Fibroblast of the conjunctiva (primary cell): ENCODE data around the gene NDRG4.

ENCODE experiments used
- DNase-seq: peaks from one replicate; pipeline ENCODE4 v3.0.0-alpha.2; 2010; ENCODE audit warnings: low read depth

NDRG4 gene

DNA sequence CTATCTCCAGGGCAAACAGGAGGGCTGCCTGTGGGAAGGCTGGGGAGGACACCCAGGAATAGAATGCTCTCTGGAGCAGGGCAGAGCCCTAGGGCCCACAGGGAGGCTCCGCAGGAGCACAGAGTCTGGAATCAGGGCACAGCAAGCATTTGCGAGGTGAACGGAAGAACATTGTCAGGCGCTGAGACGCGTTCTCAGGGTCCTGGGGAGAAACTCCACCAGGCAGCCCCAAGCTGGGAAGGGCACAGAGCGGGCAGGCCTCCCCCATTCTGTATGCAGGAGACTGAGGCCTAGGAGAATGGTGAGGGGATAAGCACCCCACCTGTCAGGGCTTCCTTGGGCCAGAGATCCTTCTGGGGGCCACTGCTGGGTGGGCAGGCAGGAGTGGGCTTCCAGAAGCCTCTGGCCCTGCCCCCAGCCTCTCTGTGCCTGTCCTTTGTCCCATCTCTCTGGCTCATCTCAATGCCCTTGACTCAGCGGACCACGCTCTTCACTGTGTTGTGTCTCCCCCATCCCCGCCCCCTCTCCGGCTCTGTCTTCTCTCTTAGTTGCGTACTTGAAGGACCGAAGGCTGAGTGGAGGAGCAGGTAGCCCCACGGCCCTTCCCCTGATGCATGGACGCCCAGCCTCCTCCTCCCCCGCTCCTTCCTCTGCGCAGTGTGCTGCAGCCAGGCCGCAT, 10.3 kb downstream of the NDRG4 start:
- no peak for DNase-seq

DNA sequence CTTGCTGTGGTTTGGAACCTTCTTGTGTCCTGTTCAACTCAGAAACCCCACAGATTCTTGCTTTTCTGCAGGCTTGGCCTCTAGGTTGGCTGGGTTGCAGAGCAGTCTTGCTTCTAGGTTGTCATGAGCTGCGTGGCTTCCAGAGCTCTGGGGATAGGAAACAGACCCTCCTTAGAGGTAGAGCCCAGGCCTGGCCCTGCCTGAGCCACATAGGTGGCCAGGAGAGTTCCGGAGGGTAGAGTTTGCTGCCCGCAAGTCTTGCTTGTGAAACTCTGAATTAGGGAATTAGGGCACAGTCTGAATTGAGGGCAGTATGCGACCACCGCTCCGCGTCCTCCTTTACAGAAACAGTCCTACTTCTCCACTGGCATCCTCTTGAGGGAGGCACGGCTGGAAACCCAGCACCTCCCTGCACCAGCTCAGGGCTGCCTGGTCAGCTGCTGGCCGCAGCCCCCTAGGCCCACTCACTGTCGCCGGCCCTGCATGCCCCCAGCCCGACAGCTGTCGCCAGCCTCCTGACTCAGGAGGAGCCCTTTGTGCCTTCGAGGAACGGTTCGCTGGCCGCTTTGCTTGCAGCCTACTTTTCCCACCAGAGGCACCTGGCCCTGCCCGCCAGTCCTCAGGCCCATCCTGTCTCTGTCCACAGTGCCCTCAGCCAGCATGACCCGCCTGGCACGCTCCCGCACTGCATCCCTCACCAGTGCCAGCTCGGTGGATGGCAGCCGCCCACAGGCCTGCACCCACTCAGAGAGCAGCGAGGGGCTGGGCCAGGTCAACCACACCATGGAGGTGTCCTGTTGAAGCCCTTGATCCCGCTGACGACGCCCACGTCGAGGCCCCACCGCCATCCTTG, 11.1 kb downstream of the NDRG4 start:
- DNase-seq, result no peak

DNA sequence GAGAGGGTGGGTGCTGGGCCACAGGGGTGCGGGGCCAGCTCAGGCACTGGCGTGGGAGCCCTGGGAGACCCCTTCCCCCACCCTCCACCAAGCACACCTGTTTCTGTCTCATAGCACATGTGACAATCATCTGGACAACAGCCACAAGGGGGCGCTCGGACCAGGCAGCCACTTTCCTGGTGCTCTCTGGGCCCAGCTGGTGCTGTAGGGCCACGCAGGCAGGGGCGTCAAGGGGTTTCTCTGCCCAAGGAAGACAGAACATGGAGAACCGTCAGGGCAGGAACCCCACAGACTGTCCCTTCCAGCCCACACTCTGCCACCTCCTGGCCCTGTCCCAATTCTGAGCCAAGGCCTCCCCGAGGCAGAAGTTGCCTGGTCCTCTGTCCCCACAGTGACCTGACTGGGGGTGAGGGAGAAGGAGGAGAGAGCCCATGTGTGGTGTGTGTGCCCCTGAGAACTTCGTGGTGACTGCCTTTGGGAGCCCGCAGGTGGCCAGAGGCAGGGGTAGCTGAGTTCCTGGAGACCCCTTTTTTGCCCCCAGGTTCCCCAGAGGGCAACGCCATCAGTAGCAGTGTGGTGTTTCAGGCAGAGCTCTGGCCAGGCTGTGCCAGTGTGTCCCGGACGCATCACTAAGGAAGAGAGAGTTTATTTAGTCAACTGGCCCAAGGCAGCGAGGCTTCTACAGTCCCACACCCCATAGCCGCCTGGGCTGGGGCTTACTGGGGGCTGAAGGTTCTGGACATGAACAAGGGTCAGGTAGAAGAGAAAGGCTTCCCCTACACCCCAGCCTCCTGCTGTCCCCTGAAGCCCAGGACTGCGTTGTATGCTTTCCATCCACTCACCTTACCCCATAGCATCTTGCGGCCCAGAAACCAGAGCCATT, 12.2 kb downstream of the NDRG4 start:
- DNase-seq, result peak; percentile 18

DNA sequence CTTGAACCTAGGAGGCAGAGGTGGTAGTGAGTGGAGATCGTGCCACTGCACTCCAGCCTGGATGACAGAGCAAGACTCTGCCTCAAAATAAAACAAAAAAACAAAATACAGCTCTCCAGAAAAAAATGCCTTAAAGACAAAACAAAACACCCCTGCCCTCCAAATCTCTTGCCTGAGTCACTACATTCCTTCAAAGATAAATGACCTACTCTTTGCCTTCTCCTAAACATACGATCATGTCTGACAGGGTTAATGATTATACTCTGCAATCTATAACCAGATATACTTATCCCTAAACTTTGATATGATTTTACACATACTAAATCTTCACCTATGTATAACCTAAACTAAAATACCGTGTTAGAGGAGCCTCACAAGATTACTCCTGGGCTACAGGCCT, 13.9 kb downstream of the NDRG4 start:
- no peak for DNase-seq

DNA sequence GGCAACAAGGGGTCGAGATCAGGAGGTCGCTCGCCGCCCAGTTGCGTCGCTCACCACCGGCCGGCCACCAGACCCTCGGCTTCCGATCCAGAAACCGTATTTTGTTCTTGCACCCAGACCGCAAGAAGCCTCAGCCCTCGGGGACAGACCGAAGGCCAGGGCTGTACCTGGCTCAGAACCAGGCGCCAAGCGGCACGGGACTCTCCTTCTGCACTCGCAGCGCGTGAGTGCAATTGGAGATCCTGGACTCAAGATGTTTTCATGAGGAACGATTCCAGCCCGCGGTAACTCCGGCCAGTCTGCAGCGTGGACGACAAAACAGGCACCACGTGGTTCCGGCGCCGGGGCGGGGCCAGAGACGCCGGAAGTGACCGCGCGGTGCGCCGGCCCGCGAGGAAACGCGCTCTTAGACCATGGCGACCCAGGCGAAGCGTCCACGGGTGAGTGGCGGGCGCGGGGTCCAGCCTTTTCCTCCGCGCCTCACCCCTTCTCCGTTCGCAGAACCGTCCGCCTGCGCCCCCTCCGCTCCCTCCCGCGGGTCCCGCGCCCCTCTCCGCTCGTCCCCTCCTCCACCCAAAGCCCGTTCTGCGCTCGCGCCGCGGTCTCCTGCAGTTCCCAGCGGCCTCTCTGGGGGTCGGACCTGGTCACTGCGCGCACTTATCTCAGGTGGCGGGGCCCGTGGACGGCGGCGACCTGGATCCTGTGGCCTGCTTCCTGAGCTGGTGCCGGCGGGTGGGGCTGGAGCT, 15.4 kb downstream of the NDRG4 start, which contains the start of gene SETD6:
TSS of gene SETD6 (plus strand) at position 393 of the 746 bp plus-strand sequence. CDS start at position 414, 21 bp downstream.
- DNase-seq, result peak; percentile 71

DNA sequence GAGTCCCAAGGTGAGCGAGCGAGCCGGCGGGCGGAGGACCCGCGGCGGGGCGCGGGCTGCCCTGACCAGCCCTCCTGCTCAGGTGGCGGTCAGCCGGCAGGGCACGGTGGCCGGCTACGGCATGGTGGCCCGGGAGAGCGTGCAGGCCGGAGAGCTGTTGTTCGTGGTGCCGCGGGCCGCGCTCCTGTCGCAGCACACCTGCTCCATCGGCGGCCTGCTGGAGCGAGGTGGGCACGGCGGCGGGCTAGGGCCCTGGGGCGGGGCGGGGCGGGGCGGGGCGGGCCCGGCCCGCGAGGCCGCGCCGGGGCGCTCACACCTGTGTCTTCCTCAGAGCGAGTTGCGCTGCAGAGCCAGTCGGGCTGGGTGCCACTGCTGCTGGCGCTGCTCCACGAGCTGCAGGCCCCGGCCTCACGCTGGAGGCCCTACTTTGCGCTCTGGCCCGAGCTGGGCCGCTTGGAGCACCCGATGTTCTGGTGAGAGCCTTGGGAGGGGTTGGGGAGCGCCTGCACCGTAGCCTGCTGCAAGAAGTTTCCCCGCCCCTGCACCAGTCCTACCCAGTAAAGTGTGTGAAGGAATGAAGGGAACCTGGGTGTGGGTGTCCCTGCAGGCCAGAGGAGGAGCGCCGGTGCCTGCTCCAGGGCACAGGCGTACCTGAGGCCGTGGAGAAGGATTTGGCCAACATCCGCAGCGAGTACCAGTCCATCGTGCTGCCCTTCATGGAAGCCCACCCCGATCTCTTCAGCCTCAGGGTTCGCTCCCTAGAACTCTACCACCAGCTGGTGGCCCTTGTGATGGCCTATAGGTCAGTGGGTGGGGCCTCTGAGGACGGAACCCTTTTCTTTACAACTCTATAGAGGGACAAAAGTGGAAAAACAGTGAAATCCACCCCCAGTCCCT, 16.2 kb downstream of the NDRG4 start:
- DNase-seq, result no peak

DNA sequence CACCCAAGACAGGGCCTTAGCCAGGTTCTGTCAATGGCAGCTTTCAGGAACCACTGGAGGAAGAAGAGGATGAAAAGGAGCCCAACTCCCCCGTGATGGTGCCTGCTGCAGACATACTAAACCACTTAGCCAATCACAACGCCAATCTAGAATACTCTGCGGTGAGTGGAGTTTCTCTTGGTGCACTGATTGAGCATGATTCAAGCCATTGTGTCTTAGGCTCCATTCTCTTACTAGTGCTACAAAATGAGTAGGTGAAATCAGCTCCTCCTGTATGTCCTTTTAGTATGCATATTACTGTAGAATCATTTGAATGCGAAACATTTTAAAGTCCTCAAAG, 16.8 kb downstream of the NDRG4 start:
- no peak for DNase-seq

DNA sequence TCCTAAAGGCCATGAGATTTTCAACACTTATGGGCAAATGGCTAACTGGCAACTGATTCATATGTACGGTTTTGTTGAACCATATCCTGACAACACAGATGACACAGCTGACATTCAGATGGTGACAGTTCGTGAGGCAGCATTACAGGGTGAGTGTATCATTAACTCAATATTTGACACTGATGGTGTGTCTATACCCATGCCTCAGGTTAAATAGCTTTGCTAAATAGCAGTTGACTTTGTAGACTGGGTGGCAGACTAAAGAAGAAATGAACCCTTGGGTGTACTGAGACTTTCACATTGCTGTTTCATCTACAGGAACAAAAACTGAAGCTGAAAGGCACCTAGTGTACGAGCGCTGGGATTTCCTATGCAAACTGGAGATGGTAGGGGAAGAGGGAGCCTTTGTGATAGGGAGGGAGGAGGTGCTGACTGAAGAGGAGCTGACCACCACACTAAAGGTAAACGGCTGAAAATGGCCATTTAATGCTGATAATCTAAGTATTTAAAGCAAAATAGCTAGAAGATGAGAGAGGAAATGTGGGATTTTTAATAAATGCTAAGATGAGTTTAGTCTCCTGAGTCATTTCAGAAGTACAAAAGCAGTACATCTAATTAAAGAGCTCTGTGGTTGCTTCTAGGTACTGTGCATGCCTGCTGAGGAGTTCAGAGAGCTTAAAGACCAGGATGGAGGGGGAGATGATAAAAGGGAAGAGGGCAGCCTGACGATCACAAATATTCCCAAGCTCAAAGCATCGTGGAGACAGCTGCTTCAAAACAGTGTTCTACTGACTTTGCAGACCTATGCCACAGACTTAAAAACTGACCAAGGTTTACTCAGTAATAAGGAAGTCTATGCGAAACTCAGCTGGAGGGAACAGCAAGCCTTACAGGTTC, 18.4 kb downstream of the NDRG4 start:
- no peak for DNase-seq

DNA sequence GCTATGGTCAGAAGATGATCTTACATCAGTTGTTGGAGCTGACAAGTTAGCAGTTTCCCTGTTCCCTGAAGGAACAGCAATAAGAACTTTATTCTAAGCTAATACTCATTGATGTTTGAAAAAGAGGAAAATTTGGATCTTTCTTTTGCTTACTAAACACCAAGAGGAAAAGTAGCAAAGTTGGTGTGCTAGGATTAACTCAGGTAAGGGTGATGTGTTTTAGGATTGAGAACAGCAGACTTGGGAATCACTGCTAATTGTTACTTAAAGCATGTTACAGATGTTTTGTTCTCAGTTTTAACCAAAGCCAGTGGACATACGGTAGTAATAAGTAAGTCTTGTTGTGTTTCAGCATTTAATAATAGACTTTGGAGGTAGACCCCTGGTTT, 19.0 kb downstream of the NDRG4 start:
- DNase-seq, result no peak

DNA sequence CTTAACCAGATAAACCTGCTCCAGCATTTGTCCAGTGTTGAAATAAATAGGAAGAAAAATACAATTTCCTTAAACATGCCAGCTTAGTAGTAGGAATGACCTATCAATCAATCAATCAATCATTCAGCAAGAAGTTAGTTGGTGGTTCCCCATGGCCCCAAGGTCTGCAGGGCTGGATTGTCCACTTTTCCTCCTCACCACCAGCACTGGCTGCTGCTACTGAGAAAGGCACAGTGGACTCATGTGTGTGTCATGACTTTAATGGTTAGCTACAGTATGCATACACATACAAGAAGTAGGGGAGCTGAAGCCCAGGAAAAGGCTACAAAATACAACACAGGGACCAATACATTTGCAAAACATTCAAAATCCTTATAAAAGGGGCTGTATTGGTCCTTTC, 19.8 kb downstream of the NDRG4 start:
- no peak for DNase-seq

DNA sequence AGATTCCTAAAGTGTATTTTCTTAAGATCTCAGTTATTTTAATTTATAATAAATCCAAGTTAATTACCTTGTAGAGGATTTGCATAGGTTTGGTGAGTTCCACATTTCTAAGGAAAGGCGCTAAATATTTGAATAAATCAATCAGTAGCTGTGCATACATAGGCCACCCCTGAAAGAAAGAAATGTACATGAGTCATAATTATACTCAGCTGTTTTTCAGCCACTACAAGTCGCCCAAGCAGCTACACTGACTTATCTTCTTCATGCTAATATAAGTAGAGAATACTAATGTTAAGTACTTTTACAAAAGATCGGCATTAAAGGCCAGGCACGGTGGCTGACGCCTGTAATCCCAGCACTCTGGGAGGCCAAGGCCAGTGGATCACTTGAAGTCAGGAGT, 30.2 kb downstream of the NDRG4 start:
- DNase-seq, result no peak

DNA sequence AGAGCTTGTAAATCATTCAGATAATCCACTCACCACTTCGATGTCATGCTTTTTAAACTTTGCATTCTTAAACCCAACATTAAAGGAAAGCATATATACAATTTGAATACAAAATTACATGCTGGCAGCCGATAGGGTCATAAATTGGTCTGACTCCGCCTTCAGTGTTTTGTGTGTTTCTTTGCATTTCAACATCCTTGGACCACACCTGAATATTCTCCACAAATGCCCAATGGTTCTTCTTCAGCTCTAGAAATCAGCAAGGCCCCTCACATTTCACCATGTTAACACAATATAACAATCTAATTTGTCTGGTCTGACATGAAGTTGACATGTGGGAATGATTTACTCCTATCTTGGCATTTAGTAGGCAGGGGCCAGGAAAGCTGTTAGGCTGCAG, 32.5 kb downstream of the NDRG4 start:
- no peak for DNase-seq

DNA sequence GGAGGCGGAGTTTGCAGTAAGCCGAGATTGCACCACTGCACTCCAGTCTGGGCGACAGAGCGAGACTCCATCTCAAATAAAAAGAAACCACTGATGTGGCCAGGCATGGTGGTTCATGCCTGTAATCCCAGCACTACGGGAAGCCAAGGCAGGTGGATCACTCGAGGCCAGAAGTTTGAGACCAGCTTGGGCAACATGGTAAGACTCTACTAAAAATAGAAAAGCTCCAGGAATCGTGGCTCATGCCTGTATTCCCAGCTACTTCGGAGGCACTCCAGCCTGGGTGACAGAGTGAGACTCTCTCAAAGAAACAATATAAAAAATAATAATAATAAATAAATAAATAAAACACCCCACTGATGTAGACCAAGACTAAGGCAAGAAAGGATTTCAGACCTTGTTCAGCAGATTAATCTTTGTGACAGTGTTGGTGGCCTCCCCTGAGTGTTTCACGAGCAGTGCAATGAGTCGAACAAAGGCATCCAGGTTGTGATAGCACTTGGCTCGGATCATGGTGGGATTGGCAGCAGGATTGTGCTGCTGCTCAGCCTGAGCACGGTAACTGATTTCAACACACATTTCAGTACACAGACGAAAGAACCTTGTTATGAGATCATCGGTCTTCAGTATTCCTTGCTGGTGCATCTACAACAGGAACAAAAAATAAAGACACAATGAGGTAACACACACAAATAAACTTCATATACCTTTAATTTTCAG, 34.0 kb downstream of the NDRG4 start:
- no peak for DNase-seq

DNA sequence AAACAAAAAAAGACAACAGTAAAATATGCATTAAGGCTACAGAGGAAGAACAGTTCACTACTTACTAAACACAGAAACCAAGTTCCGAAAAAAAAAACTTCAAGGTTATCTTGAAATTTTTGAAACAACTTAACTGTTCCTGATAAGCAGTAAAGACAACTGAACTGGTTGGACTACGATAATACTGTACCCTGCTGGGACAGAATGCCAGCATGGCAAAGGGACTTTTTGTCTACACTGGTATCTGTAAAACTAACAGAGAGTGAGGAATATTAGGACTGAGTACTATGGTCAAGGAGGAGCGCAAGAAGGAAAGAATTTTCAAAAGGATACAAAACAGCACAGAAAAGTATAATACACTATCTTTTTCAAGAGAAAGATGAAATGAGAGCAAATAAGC, 35.2 kb downstream of the NDRG4 start:
- DNase-seq, result no peak

DNA sequence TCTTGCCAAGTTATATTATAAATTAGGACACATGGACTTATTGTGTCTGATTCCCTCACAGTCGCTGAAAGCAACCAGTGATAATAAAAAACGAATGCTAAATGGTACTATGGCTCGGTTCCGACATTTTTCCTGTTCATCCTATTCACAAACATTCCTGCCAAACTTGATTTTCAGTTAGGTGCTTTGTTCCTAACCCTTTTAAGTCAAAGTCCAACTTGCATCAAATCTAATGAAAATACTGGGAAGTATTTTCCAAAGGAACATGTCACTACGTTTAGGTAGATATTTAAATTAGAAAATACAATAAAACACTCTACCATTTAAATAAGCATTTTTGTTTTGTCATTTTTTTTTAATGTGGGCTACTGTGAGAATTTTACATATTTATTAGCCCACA, 36.3 kb downstream of the NDRG4 start:
- DNase-seq, result no peak

DNA sequence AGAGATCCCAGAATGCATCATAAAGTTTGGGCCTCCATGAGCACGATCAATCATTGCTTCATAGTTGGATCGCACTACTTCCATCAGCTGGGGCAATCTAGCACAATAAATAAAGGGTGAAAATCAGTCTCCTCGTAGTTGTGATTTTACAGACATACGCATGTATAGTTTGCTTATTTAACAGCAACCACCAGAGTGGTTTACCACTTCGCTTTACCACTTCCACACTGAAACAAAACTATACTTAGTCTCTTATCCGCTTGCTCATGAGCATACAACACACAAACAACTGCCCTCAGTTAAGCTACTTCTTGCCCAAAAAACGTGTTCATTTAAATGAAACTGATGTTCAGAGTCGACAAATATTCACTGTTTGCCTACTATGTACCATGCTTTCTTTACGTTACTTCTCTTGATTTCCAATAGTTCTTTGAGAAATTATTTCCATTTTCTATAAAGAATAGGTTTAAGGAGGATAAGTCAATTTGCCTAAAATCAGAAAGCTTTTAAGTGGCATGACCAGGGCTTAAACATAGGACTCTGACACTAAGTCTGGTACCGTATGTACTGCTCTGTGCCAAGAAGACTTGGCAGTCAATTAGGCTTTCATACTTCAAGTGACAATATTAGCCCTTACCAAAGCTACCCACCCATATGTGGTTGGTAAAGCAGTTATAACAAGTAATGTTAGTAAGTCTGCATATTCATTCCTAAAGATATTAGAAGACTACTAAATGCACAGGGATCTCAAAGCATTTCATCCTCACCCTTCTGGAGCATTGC, 37.4 kb downstream of the NDRG4 start:
- no peak for DNase-seq

DNA sequence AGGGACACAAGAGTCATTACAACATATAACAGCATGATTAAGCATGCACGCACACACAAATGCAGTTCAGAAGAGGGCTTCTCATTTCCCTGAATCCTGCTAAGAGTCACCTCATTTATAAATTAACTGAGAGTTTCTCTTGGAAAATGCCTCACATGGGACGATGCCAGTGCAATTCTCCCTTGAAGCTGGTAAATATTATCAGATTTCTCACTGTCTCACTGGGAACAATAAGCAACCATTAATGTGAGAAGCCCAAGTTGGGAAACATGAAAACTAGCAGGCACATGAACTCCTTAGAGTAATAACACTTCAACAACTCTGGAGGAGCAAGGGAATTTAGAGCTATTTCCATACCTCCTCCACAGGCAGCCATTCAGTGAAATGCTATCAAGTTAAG, 41.8 kb downstream of the NDRG4 start:
- no peak for DNase-seq

DNA sequence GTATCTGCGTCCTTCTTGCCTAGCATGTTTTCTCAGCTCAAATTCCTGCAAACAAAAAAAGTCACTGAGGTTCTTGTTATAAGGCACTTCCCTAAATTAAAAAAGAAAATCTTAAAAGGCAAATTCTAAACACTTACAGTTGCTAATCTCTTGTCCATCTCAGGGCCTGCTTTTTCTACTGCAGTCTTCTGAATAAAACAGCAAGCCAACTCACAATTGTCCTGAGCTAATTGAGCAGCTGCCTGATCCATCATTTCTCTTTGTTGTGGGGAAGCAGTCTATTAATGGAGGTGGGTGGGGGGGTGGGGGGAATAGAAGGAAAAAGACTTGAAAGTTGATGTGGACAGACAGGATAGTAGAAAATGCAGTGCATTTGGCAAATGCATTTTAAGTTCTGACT, 42.3 kb downstream of the NDRG4 start:
- no peak for DNase-seq
